ENCODE measurements around the gene TOMM6.
"Not testable (repeated sequence)": the region's sequence is repeated elsewhere in the genome, so short reads cannot be mapped to it uniquely, and the experiment has no call there.

TOMM6 gene

DNA sequence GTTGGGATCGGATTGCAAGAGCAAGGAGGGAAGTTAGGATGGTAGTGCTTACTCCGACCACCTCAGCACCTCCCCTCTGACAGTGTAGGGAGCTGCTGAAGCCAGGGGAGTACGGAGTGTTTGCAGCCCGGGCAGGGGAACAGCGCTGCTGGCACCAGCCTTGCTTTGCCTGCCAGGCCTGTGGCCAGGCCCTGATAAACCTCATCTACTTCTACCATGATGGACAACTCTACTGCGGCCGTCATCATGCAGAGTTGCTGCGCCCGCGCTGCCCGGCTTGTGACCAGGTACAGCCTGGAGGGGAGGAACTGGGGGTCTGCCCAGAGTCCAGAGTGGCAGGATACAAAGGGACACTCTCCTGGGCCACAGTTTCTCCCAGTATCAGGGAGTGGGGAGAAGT lies 2.2 kb upstream of the TOMM6 start:
- DNase-seq (ENCODE audit: low read depth in 2 of 2), result no peak

DNA sequence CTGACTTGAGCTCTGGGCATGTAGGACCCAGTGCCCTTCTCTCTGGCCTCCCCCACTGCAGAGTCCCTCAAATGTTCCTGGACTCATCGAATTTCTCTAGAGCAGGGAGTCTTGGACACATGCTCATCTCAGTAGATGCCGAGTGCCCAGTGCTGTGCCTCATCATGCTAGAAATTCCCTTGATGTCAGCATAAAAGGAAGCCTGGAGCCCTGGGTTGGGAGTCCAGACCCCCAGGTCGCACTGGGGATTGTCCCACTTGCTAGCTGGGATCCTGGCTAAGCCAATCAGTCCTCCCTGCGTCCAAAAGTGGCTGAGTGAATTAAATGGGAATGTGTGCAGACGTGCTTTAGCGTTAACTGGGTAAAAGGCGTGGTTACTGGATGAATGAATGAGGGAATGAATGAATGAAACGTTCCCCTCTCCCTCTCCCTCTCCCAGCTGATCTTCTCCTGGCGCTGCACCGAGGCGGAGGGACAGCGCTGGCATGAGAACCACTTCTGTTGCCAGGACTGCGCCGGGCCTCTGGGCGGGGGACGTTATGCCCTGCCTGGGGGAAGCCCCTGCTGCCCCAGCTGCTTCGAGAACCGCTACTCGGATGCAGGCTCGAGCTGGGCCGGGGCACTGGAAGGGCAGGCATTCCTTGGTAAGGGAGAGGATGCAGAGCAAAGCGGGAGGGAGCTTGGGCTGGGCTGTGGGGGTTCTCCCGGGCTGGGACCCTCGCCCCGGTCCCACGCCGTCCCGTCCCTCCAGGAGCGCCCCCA lies 1.6 kb upstream of the TOMM6 start:
- no peak for DNase-seq (ENCODE audit: low read depth in 2 of 2)

DNA sequence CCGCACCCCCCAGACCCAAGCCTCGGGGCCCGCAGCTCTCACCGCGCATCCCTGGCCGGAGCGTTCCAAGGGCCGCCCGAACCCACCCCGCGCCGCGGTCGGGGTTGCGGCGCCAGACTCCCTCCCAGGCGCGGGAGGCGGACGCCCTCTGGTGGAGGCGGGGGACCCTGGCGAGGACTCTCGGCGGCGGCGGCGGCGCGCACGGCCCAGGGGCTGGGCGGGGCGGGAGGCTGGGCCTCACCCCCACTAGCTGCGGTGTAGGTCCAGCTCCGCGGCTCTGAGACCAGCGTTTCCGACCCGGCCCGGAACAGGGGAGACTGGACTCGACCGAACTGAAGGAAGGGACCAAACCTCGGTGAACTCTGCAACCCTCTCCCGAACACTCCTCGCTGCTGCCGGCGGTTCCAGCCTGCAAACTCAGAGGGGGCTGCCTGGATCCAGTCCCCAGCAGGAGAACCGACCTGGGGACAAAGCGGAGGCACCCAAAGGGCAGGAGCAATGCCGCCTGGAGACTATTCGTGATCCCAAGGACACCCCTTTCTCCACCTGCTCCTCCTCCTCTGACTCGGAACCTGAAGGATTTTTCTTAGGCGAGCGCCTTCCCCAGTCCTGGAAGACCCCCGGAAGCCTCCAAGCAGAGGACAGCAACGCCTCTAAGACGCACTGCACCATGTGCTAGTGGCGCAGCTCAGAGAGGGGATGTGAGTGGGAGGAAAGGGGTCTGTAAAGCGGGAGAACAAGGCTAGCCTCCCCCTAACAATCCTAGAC lies 859 bp upstream of the TOMM6 start:
- peak; percentile 75 to 85 for DNase-seq (ENCODE audit: low read depth in 2 of 2)

DNA sequence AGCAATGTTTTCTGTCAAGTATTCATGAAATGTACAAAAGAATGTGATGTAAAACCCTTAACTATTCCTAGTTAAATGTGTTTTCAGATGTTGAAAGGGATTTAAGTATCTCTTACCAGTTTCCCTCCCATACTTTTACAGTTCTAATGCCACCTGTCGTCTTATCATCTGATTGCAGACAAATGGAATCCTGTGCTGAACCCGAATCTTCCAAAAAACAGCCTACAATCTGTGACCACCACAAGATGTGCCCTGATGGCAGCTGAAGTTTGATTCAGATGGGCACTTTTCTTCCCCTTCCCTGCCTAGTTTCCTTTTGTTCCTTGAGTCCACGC lies 1.9 kb downstream of the TOMM6 start:
- no peak for DNase-seq (ENCODE audit: low read depth in 2 of 2)

DNA sequence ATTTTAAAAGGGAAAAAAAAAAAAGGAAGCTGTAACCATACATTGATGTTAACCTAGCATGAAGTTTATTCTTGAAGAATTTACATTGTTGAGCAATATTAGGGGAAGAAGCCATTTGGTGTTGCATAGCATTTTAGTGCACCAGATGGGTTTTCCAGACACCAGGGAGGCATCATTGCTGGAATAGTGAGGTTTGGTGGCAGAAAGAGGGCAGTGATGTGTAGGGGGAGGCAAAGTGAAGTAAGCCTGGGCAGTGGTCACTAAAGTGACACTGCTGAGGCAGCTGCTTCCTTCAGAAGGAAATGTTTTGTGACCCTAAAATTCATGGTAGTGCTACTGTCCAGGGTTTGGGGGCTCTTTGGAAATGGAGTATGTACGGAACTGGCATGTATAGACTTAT lies 2.6 kb downstream of the TOMM6 start:
- no peak for DNase-seq (ENCODE audit: low read depth in 2 of 2)

DNA sequence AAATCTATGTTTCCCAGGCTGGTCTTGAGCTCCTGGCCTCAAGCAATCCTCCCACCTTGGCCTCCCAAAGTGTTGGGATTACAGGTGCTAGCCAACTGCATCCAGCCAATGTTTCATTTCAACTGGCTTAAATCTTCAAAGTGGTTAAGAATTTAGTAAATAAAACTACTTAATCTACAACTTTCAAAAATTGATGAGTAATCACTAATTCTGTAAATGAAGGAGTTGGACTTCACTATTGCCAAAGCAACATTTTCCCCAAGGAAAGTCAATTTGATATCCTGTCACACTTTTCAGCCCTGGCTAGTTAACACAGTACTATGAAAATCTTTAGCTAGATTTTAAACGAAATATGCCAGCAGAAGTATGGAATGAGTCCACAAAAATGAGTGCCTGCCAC lies 3.8 kb downstream of the TOMM6 start:
- DNase-seq (ENCODE audit: low read depth in 2 of 2), result no peak

- no peak for DNase-seq (ENCODE audit: low read depth in 2 of 2)
These were observed 4.5 kb downstream of the TOMM6 start for GRCh38 chr6:41791984-41792383.

- DNase-seq (ENCODE audit: low read depth in 2 of 2), result no peak
These were observed 9.0 kb downstream of the TOMM6 start for GRCh38 chr6:41796474-41796873.

DNA sequence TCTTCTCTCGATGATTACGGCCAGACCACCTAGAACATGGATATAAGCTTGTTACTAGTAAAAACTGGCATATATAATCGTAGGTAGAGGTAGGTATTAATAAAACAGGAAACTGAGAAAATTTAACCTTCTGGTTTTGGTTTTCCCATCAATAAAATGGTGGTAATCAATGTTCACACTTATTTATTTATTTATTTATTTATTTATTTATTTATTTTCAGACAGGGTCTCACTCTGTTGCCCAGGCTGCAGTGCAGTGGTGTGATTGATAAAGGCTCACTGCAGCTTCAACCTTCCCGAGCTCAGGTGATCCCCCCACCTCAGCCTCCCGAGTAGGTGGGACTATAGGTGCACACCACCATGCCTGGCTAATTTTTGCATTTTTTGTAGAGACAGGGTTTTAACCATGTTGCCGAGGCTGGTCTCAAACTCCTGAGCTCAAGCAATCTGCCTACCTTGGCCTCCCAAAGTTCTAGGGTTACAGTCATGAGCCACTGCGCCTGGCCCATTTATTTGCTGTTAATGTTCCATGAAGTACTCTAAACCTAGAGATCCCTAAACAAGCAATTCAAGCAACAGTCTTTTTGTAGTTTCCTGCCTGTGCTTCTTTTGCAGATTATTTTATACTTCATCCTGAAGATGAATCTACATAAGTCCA lies 11.5 kb downstream of the TOMM6 start:
- DNase-seq (ENCODE audit: low read depth in 2 of 2), result no peak

DNA sequence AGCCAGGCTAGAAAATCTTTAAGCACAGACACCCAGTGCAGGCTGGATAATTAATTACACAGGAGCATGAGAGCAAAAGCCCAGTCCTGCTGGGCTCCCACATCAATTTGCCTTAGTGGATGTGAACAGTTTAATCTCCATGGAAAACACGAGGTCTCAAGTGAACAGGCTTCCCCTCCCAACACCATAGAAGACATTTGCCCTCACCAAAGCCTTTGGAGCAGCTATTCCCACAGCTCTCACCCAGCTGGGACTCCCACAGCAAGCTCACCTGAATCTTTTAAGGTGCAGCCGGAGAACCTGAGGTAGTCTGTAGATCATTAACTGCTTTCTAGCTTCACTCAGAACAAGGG lies 12.0 kb downstream of the TOMM6 start:
- DNase-seq (ENCODE audit: low read depth in 2 of 2), result no peak

DNA sequence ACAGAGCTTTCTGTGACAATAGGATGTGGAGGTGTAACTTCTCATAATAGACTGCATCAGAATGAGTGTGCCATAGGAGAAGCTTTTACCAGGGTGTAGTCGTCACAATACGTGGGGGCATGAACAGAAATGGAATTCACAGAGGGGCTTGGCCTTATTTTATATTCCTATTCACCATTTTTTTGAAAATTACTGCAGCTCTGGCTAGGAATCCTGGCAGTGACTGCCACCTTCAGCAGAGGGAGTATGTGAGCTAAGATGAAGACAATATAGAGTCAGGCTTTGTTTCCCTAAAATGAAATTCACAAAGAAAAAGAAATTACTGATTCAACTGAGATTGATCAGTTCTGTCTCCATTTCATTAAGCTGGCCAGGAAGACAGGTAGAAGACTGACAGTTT lies 13.9 kb downstream of the TOMM6 start:
- no peak for DNase-seq (ENCODE audit: low read depth in 2 of 2)

GRCh38 chr6:41805830-41806774 lies 18.6 kb downstream of the TOMM6 start:
- no peak for DNase-seq (ENCODE audit: low read depth in 2 of 2)

DNA sequence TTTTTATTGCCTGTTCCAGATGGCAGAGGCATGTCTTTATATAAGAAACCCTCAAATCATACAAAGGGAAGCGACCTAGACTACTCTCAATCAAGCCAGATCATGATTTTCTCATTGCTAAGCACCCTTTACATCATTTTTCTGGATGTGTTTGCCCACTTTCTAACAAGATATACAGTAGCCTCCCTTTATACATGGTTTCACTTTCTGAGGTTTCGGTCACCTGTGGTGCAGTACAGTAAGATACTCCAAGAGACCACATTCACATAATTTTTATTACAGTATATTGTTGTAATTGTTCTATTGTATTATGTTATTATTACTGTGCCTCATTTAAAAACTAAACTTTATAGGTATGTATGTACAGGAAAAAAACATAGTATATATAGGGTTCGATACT lies 23.6 kb downstream of the TOMM6 start:
- DNase-seq (ENCODE audit: low read depth in 2 of 2), result no peak

- not testable (repeated sequence) for DNase-seq (ENCODE audit: low read depth in 2 of 2)
These were observed 24.5 kb downstream of the TOMM6 start for GRCh38 chr6:41811946-41812345.

DNA sequence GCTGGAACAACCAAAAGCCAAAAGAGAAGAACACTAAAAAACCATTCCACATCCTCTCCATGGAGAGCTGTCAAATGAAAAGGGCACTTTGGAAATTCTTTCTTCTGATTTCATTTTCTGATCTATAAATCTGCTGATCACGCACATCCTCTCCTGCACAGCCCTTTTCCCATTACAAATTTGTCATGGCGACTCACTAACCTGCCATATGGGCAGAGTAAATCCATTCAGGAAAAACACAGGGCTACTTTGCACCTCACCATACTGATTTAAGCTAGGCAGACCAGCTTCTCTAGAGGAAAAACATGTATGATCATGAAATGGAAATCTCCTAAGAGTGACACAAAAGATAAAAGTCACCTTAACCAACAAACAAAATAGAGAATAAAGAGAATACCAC lies 26.0 kb downstream of the TOMM6 start:
- DNase-seq (ENCODE audit: low read depth in 2 of 2), result no peak

DNA sequence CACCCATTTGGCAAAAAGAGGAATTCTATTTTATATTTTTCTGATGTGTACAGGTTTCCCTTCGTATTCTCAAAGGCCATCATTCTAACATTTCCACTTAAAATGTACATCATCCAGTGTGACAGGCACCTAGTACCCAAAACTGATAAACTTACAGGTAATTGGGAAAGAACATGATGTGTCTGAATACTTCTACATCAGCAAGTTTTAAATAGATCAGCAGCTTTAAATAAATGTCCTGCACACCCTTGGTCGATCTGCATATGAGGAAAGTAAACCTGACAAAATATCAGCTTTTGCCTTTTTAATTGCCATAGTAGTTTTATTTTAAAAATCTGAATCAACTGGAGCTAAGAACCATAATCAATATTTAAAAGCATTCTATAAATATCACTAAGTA lies 26.5 kb downstream of the TOMM6 start:
- no peak for DNase-seq (ENCODE audit: low read depth in 2 of 2)

DNA sequence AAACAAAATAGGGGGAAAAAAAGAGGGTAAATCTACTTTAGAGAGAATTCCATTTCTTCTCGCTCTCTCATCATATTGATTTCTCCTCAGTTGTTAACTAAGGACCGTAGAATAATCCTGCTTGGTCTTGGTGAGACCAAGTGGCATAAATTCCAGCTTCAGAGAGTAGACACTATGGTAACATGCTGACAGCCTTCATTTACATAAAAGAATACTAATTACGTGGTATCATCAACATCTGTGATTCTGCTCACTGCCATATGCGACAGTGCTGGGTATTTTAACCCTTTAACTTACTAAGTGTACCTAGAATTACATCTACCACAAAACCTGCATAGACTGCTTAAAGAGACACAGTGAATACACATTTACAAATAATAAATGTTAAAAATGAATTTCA lies 27.1 kb downstream of the TOMM6 start:
- DNase-seq (ENCODE audit: low read depth in 2 of 2), result no peak

- DNase-seq (ENCODE audit: low read depth in 2 of 2), result no peak
These were observed 28.1 kb downstream of the TOMM6 start for GRCh38 chr6:41815587-41815986.

DNA sequence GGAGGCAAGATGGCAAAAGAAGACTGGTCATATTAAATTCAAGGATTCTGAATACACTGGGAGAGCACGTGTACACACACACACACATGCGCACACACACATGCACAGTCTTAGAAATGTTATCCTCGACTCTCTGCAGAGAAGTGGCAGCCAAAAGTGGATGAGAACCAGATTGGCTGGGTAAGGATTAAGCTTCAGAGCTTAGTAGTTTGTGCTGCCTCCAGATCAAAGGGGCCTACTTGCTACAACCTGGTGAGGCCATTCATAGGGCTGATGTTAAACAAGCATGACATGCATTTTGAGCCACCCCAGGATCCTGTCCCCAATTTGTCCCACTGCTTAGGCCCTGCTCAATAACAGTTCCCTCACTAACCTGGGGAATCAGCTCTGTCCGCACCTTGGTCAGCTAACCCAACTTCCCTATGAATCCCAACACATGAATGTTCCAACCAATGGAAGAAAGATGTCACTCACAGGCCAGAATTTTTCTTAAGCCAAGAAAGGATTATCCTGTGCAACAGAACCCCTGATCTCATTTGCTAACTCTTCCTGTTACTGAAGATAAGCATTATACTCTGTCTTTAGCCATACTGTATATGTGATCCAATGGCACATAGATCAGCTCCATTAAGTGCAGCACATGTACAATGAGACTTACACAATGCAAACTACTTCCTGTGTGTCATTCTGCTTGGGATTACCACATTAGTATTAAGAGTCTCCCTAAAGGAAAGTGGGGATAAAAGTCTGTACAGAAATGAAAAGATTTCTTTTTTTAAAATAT lies 31.0 kb downstream of the TOMM6 start:
- no peak for DNase-seq (ENCODE audit: low read depth in 2 of 2)

- DNase-seq (ENCODE audit: low read depth in 2 of 2), result no peak
These were observed 33.8 kb downstream of the TOMM6 start for GRCh38 chr6:41821266-41821665.

GRCh38 chr6:41822021-41822420 lies 34.5 kb downstream of the TOMM6 start:
- DNase-seq (ENCODE audit: low read depth in 2 of 2), result no peak

Data from stimulated activated CD4-positive, alpha-beta T cell treated with anti-CD3 and anti-CD28 coated beads, Interleukin-12 subunit alpha, Interleukin-12 subunit beta, amount 100 ng/mL, for 24 hours (primary cell).